GM12878 (cell line): Measurements from ENCODE around the gene BIRC5.

ENCODE experiments used
- BRCA1 ChIP-seq: IDR thresholded peaks from 2 replicates; pipeline ENCODE4 v1.6.1; 2011; ENCODE audit warnings: low read depth, low read length, improper control_type of control experiment
- CBFB ChIP-seq: IDR thresholded peaks from 2 replicates; pipeline ENCODE4 v1.6.1; 2016; ENCODE audit warnings: antibody characterized with exemption, low read depth
- CTCF ChIP-seq, 3 experiments: IDR thresholded peaks in 2 of 3; conservative IDR thresholded peaks in 1 of 3; 2 replicates each; pipeline ENCODE4 v1.5.1; 2011; ENCODE audit warnings: low read depth in 3 of 3, low read length in 3 of 3, mild to moderate bottlenecking in 3 of 3, control low read depth in 2 of 3, moderate library complexity in 2 of 3, inconsistent platforms in 1 of 3, mixed read lengths in 1 of 3; ENCODE audit not compliant: control insufficient read depth in 2 of 3, insufficient read depth in 1 of 3; ENCODE audit errors: extremely low read depth in 1 of 3
- EP300 ChIP-seq, 2 experiments: fragments of 150-350 bp in 1 of 2; IDR thresholded peaks; 2 replicates each; pipeline ENCODE4 v1.6.1; 2011 to 2012; ENCODE audit warnings: low read depth in 2 of 2, low read length in 2 of 2, borderline replicate concordance in 1 of 2, improper control_type of control experiment in 1 of 2, inconsistent platforms in 1 of 2; ENCODE audit not compliant: control insufficient read depth in 1 of 2
- ESRRA ChIP-seq: IDR thresholded peaks from 2 replicates; pipeline ENCODE4 v1.6.1; 2012; ENCODE audit warnings: mild to moderate bottlenecking, low read length, improper control_type of control experiment
- GABPA ChIP-seq: IDR thresholded peaks from 2 replicates; pipeline ENCODE4 v1.6.1; 2014; ENCODE audit warnings: antibody characterized with exemption, low read depth, mild to moderate bottlenecking, inconsistent platforms
- KDM1A ChIP-seq: fragments of 200-600 bp; sonication (generic); IDR thresholded peaks from 2 replicates; pipeline ENCODE4 v1.6.1; 2016; ENCODE audit warnings: borderline replicate concordance
- MAX ChIP-seq: IDR thresholded peaks from 2 replicates; pipeline ENCODE4 v1.6.1; 2012; ENCODE audit warnings: low read depth, low read length, improper control_type of control experiment
- NFIC ChIP-seq: IDR thresholded peaks from 2 replicates; pipeline ENCODE4 v1.6.1; 2012; ENCODE audit warnings: low read depth, mild to moderate bottlenecking, inconsistent platforms, low read length, moderate library complexity
- POLR2A ChIP-seq: IDR thresholded peaks from 2 replicates; pipeline ENCODE4 v1.6.1; 2011; ENCODE audit warnings: low read depth, mild to moderate bottlenecking, low read length
- RAD21 ChIP-seq: IDR thresholded peaks from 2 replicates; pipeline ENCODE4 v1.6.1; 2011; ENCODE audit warnings: mild to moderate bottlenecking, low read depth, low read length, moderate library complexity; ENCODE audit not compliant: insufficient read depth
- REST ChIP-seq: IDR thresholded peaks from 2 replicates; pipeline ENCODE4 v1.6.1; 2012; ENCODE audit warnings: mild to moderate bottlenecking, low read depth, low read length
- TCF3 ChIP-seq: IDR thresholded peaks from 2 replicates; pipeline ENCODE4 v1.6.1; 2012; ENCODE audit warnings: low read depth, mild to moderate bottlenecking, low read length, borderline replicate concordance; ENCODE audit not compliant: insufficient read depth

- TF ChIP-seq GABPA (no peak), BRCA1 (no peak), CTCF (IDR thresholded peaks at IDR 0.05 in 2 of 3, conservative IDR thresholded peaks at IDR 0.05 in 1 of 3; ENCODE audit: control insufficient read depth in 2 of 3, extremely low read depth in 1 of 3, insufficient read depth in 1 of 3, low read depth in 3 of 3, low read length in 3 of 3) (no peak), CBFB (no peak), ESRRA (no peak), EP300 (IDR thresholded peaks at IDR 0.05; ENCODE audit: borderline replicate concordance in 1 of 2, control insufficient read depth in 1 of 2, low read depth in 2 of 2, low read length in 2 of 2) (no peak), NFIC (no peak), MAX (no peak), POLR2A (no peak), RAD21 (no peak), REST (no peak), KDM1A (no peak), TCF3 (no peak)
These were observed 5.6 kb upstream of the BIRC5 start for GRCh38 chr17:78208486-78208885.
